IMR-90 (cell line): ENCODE results near the gene ARHGAP32. TPM values are rescaled to one million over a fixed set of nuclear protein-coding genes. Genes with fewer than 3 reads are reported as not detected.

ENCODE experiments used
- ATAC-seq: fragments of 200-7000 bp; cut with Tn5 transposase; 2 replicates; pipeline ENCODE4 v1.9.1; 2020; ENCODE audit warnings: low read depth, mild to moderate bottlenecking, moderate library complexity
- BruUV-seq: library from RNA; stranded (reverse); fragments of 400-500 nt; replicated peaks from 2 replicates; lab custom pipeline; 2021; lab: Mats Ljungman, UMichigan
- CTCF ChIA-PET: fragments of 300-600 bp; formaldehyde crosslinking; extraction: SDS; loops from one replicate; lab custom pipeline; 2021; ENCODE audit warnings: antibody characterized with exemption; lab: Yijun Ruan, JAX
- POLR2A ChIA-PET: fragments of 300-600 bp; sonication (Branson Sonifier 250); formaldehyde crosslinking; loops from one replicate; lab custom pipeline; 2022; ENCODE audit warnings: antibody characterized with exemption; ENCODE audit not compliant: unreplicated experiment; lab: Charles Lee
- DNase-seq: peaks from one replicate; pipeline ENCODE4 v3.0.0; 2013
- H2AFZ ChIP-seq: replicated peaks from 2 replicates; pipeline ENCODE3; 2013; ENCODE audit warnings: low read length, mild to moderate bottlenecking; ENCODE audit not compliant: poor library complexity
- H2AK5ac ChIP-seq: 2 replicates; pipeline ENCODE4 v1.6.1; 2013; ENCODE audit warnings: low read depth, low read length, inconsistent platforms
- H2AK9ac ChIP-seq: replicated peaks from 2 replicates; pipeline ENCODE3; 2013; ENCODE audit warnings: mild to moderate bottlenecking, low read depth, low read length, moderate library complexity; ENCODE audit not compliant: poor library complexity
- H2BK120ac ChIP-seq: 2 replicates; pipeline ENCODE4 v1.6.1; 2013; ENCODE audit warnings: low read depth, low read length, inconsistent platforms
- H2BK15ac ChIP-seq: 3 replicates; pipeline ENCODE4 v1.6.1; 2013; ENCODE audit warnings: low read depth, low read length, inconsistent platforms
- H2BK20ac ChIP-seq: 2 replicates; pipeline ENCODE4 v1.6.1; 2013; ENCODE audit warnings: low read depth, mild to moderate bottlenecking, inconsistent platforms, low read length, moderate library complexity
- H2BK5ac ChIP-seq: 2 replicates; pipeline ENCODE4 v1.6.1; 2013; ENCODE audit warnings: mild to moderate bottlenecking, low read depth, low read length, inconsistent platforms; ENCODE audit not compliant: poor library complexity, severe bottlenecking
- H3K14ac ChIP-seq: replicated peaks from 2 replicates; pipeline ENCODE4 v1.6.1; 2013; ENCODE audit warnings: low read depth, low read length, inconsistent platforms
- H3K18ac ChIP-seq: 2 replicates; pipeline ENCODE4 v1.6.1; 2013; ENCODE audit warnings: low read depth, low read length, control low read depth
- H3K23ac ChIP-seq: 2 replicates; pipeline ENCODE4 v1.6.1; 2013; ENCODE audit warnings: low read depth, low read length, inconsistent platforms
- H3K27ac ChIP-seq: 2 replicates; pipeline ENCODE4 v1.5.1; 2013; ENCODE audit warnings: mild to moderate bottlenecking, control low read depth, low read length; ENCODE audit not compliant: insufficient read depth
- H3K27me3 ChIP-seq: 2 replicates; pipeline ENCODE4 v1.6.1; 2013; ENCODE audit warnings: low read length; ENCODE audit not compliant: control insufficient read depth, insufficient read depth
- H3K36me3 ChIP-seq: 2 replicates; pipeline ENCODE4 v1.6.1; 2013; ENCODE audit warnings: low read length, mixed read lengths; ENCODE audit not compliant: control insufficient read depth, insufficient read depth
- H3K4ac ChIP-seq: 2 replicates; pipeline ENCODE4 v1.6.1; 2013; ENCODE audit warnings: low read depth, low read length, inconsistent platforms
- H3K4me1 ChIP-seq: 2 replicates; pipeline ENCODE4 v1.6.1; 2013; ENCODE audit warnings: low read length, mixed read lengths; ENCODE audit not compliant: control insufficient read depth, insufficient read depth
- H3K4me2 ChIP-seq: 2 replicates; pipeline ENCODE4 v1.6.1; 2013; ENCODE audit warnings: low read depth, mild to moderate bottlenecking, control low read depth, low read length, moderate library complexity
- H3K4me3 ChIP-seq: 2 replicates; pipeline ENCODE4 v1.5.1; 2013; ENCODE audit warnings: low read depth, mild to moderate bottlenecking, control low read depth, low read length, moderate library complexity; ENCODE audit not compliant: insufficient read depth
- H3K56ac ChIP-seq: 2 replicates; pipeline ENCODE4 v1.6.1; 2013; ENCODE audit warnings: low read length, inconsistent platforms; ENCODE audit not compliant: insufficient read depth; ENCODE audit errors: extremely low read depth
- H3K79me1 ChIP-seq, 2 experiments: 2 replicates each; pipeline ENCODE4 v1.6.1; 2013; ENCODE audit warnings: low read length in 2 of 2, inconsistent platforms in 1 of 2, low read depth in 1 of 2
- H3K9ac ChIP-seq: 2 replicates; pipeline ENCODE4 v1.6.1; 2013; ENCODE audit warnings: low read depth, low read length, control low read depth
- H3K9me1 ChIP-seq: 2 replicates; pipeline ENCODE4 v1.6.1; 2013; ENCODE audit warnings: low read length, inconsistent platforms; ENCODE audit not compliant: insufficient read depth
- H3K9me3 ChIP-seq: 2 replicates; pipeline ENCODE4 v1.6.1; 2013; ENCODE audit warnings: low read length; ENCODE audit not compliant: control insufficient read depth, insufficient read depth
- H4K20me1 ChIP-seq: 2 replicates; pipeline ENCODE4 v1.6.1; 2013; ENCODE audit warnings: low read length, inconsistent platforms; ENCODE audit not compliant: insufficient read depth
- H4K5ac ChIP-seq: 2 replicates; pipeline ENCODE4 v1.6.1; 2013; ENCODE audit warnings: mild to moderate bottlenecking, low read depth, low read length, control low read depth
- H4K8ac ChIP-seq, 2 experiments: 2 replicates each; pipeline ENCODE4 v1.6.1; 2013; ENCODE audit warnings: low read depth in 2 of 2, low read length in 2 of 2, control low read depth in 1 of 2, inconsistent platforms in 1 of 2
- H4K91ac ChIP-seq: 2 replicates; pipeline ENCODE4 v1.6.1; 2013; ENCODE audit warnings: low read depth, low read length, inconsistent platforms; ENCODE audit not compliant: insufficient read depth
- BHLHE40 ChIP-seq: fragments of 150-350 bp; IDR thresholded peaks from 2 replicates; pipeline ENCODE4 v1.6.1; 2016; ENCODE audit warnings: mild to moderate bottlenecking, low read depth, low read length
- CEBPB ChIP-seq: IDR thresholded peaks from 2 replicates; pipeline ENCODE4 v1.6.1; 2012; ENCODE audit warnings: low read depth, low read length, improper control_type of control experiment
- CHD1 ChIP-seq: IDR thresholded peaks from 2 replicates; pipeline ENCODE4 v1.6.1; 2012; ENCODE audit warnings: low read depth, low read length, improper control_type of control experiment
- CTCF ChIP-seq: conservative IDR thresholded peaks from 2 replicates; pipeline ENCODE4 v1.5.1; 2012; ENCODE audit warnings: mild to moderate bottlenecking, low read depth, low read length, improper control_type of control experiment
- ELK1 ChIP-seq: fragments of 150-350 bp; IDR thresholded peaks from 2 replicates; pipeline ENCODE4 v1.6.1; 2016; ENCODE audit warnings: low read depth, mild to moderate bottlenecking, low read length, moderate library complexity, borderline replicate concordance
- FOS ChIP-seq: fragments of 150-350 bp; IDR thresholded peaks from 2 replicates; pipeline ENCODE4 v1.6.1; 2016; ENCODE audit warnings: low read depth, low read length
- MAZ ChIP-seq: IDR thresholded peaks from 2 replicates; pipeline ENCODE4 v1.6.1; 2012; ENCODE audit warnings: low read depth, mild to moderate bottlenecking, low read length, improper control_type of control experiment, moderate library complexity, borderline replicate concordance
- MXI1 ChIP-seq: IDR thresholded peaks from 2 replicates; pipeline ENCODE4 v1.6.1; 2012; ENCODE audit warnings: low read depth, mild to moderate bottlenecking, low read length, moderate library complexity, borderline replicate concordance
- POLR2A ChIP-seq: IDR thresholded peaks from 2 replicates; pipeline ENCODE4 v1.6.1; 2012; ENCODE audit warnings: mild to moderate bottlenecking, low read depth, low read length
- RAD21 ChIP-seq: IDR thresholded peaks from 2 replicates; pipeline ENCODE4 v1.6.1; 2012; ENCODE audit warnings: low read length, improper control_type of control experiment
- RCOR1 ChIP-seq: IDR thresholded peaks from 2 replicates; pipeline ENCODE4 v1.6.1; 2012; ENCODE audit warnings: mild to moderate bottlenecking, low read length, improper control_type of control experiment; ENCODE audit not compliant: insufficient replicate concordance
- RFX5 ChIP-seq: IDR thresholded peaks from 2 replicates; pipeline ENCODE4 v1.8.0; 2012; ENCODE audit warnings: low read depth, mild to moderate bottlenecking, low read length, moderate library complexity
- SMC3 ChIP-seq: fragments of 150-350 bp; IDR thresholded peaks from 2 replicates; pipeline ENCODE4 v1.6.1; 2016; ENCODE audit warnings: low read depth, mild to moderate bottlenecking, antibody characterized with exemption, low read length, moderate library complexity
- USF2 ChIP-seq: fragments of 150-350 bp; IDR thresholded peaks from 2 replicates; pipeline ENCODE4 v1.6.1; 2017; ENCODE audit warnings: mild to moderate bottlenecking, antibody characterized with exemption, low read length, low read depth
- WGBS, 2 experiments: methylation state at CpG; one replicate each; pipeline versions ENCODE4 v1.1.5 to v1.1.7; 2013; ENCODE audit warnings: missing lambda C conversion rate in 2 of 2; ENCODE audit not compliant: insufficient read length in 1 of 2; ENCODE audit errors: extremely low coverage in 2 of 2; 5-methylcytosine and 5-hydroxymethylcytosine counted together
- dilution Hi-C: fragments of 300-500 bp; cut with HindIII; formaldehyde crosslinking; loops from one replicate; pipeline ENCODE4 v1.14.3; 2018; ENCODE audit warnings: low sequenced_read_pairs; ENCODE audit not compliant: unreplicated experiment
- in situ Hi-C: fragments of 300-500 bp; cut with MboI; formaldehyde crosslinking; loops from 3 replicates; pipeline ENCODE4 v1.14.3; 2019; ENCODE audit warnings: low sequenced_read_pairs, inconsistent platforms, mixed read lengths
- intact Hi-C: fragments of 100-400 bp; cut with micrococcal nuclease; formaldehyde crosslinking; loops from 2 replicates; pipeline ENCODE4 v1.10.0; 2022
- polyA plus RNA-seq, 3 experiments: library from polyadenylated mRNA; depleted of rRNA; stranded (reverse); fragments of >200 nt; gene quantifications; 2 replicates each; pipeline ENCODE4 v1.2.3, GENCODE V29; 2012; ENCODE audit warnings: low replicate concordance in 1 of 3
- total RNA-seq: library from RNA; depleted of rRNA; stranded (reverse); fragments of >200 nt; gene quantifications from 2 replicates; pipeline ENCODE4 v1.2.3, GENCODE V29; 2012

ARHGAP32 gene
- total and polyA plus RNA-seq, 2 of the 4 experiments (the other 2 are of a cell fraction): 4.1 to 8.4 TPM

- TF ChIP-seq RCOR1: no peak
- TF ChIP-seq CTCF: no peak
- TF ChIP-seq POLR2A: no peak
- no peak for TF ChIP-seq BHLHE40
- no peak for TF ChIP-seq FOS
- no peak for TF ChIP-seq CHD1
- no peak for TF ChIP-seq ELK1
- no peak for TF ChIP-seq USF2
- no peak for TF ChIP-seq CEBPB
- TF ChIP-seq RFX5: no peak
- TF ChIP-seq SMC3: no peak
- no peak for TF ChIP-seq RAD21
- no peak for TF ChIP-seq MAZ
- TF ChIP-seq MXI1: no peak
- dilution Hi-C loops: no loop called here
- POLR2A ChIA-PET: no interaction called here
Observed at GRCh38 chr11:129109701-129110100, 82.4 kb downstream of the ARHGAP32 start.

More at GRCh38 chr11:129109701-129110100, 82.4 kb downstream of the ARHGAP32 start:
- no peak overlapping the region for H3K23ac ChIP-seq
- no peak overlapping the region for H2AFZ ChIP-seq
- H2BK120ac ChIP-seq: no peak overlapping the region
- H3K9me1 ChIP-seq: no peaks in the 10 kb centered on the region
- H3K4me1 ChIP-seq: no peaks in the 10 kb centered on the region
- no peaks in the 10 kb centered on the region for H3K36me3 ChIP-seq
- no peak overlapping the region for H3K4me3 ChIP-seq
- no peak overlapping the region for H2AK9ac ChIP-seq
- DNase-seq (no peak), ATAC-seq (no peak)
- no peak overlapping the region for H2BK5ac ChIP-seq
- no peak overlapping the region for H3K9ac ChIP-seq
- in situ Hi-C loops: loop anchor here (25.0 kb wide), 1 partner anchor 628 kb away; no protein-coding TSS in a partner anchor
- no peak overlapping the region for H2BK20ac ChIP-seq
- no peak overlapping the region for H3K4me2 ChIP-seq
- H3K27me3 ChIP-seq: no peaks in the 10 kb centered on the region
- no peak overlapping the region for H3K27ac ChIP-seq
- H4K20me1 ChIP-seq: no peaks in the 10 kb centered on the region
- H4K91ac ChIP-seq: no peak overlapping the region
- no peak overlapping the region for H2BK15ac ChIP-seq
- WGBS, 2 experiments: no CpG with 5 or more reads among the region's 1 CpG
- H3K18ac ChIP-seq: no peak overlapping the region
- H3K14ac ChIP-seq: no peak overlapping the region
- no peaks in the 10 kb centered on the region for H3K9me3 ChIP-seq
- no peak overlapping the region for H4K5ac ChIP-seq
- H3K56ac ChIP-seq: no peak overlapping the region
- CTCF ChIA-PET: no interaction called here
- H3K4ac ChIP-seq: no peak overlapping the region
- BruUV-seq: no TSS peak
- H2AK5ac ChIP-seq: no peak overlapping the region
- no peaks in the 10 kb centered on the region; a peak in 1 of 4 replicates for H3K79me1 ChIP-seq
- intact Hi-C loops: no loop called here
- H4K8ac ChIP-seq: no peak overlapping the region
